ENCODE data around the gene CDK4. TPM values are rescaled to one million over a fixed set of nuclear protein-coding genes. Genes with fewer than 3 reads are reported as not detected.

Gene CDK4
- total and polyA plus RNA-seq, 4 donors: 28.1 to 69.1 (median 38.2) TPM

DNA sequence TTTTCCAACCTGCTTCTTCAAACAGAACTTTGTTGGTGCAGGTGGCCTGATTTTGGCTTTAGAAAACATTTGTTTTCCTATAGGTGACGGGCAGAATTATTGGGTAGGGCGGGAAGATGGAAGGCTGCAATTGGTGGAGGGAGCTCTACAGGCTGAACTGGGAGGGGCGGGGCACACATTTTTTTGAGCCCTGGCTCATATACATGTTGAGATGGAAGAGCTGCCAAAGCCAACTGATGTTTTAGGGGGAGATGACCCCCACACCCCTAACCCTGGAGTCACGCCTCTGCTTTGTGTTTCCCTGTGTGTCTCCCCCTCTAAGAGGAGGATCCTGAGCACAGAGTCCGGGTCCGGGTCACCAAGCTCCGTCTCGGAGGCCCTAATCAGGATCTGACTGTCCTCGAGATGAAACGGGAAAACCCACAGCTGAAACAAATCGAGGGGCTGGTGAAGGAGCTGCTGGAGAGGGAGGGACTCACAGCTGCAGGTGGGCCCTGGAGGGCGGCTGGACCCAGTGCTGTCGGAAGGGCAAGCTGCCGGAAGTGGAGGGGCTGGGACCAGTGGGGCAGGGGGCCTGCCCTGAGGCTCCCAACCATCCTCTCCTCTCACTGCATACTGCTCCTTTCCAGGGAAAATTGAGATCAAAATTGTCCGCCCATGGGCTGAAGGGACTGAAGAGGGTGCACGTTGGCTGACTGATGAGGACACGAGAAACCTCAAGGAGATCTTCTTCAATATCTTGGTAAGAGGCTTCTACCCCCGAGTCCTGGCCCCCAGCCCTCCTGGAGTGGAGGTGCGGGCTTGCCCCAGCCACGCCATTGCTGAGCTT, 32.1 kb downstream of the CDK4 start:
- Histone ChIP-seq H3K4me1 (ENCODE audit: control insufficient read depth in 4 of 4, insufficient read depth in 4 of 4, low read length in 3 of 4) (no peaks in the 10 kb centered on the region), H3K4me3 (ENCODE audit: low read depth in 1 of 3, low read length in 3 of 3) (no peak overlapping the region), H3K27ac (ENCODE audit: low read depth in 1 of 2, low read length in 2 of 2) (no peak overlapping the region), H3K27me3 (ENCODE audit: control insufficient read depth in 4 of 4, insufficient read depth in 4 of 4, low read length in 3 of 4) (no peaks in the 10 kb centered on the region), H3K9me3 (ENCODE audit: control insufficient read depth in 4 of 4, low read length in 3 of 4) (no peaks in the 10 kb centered on the region), H3K9ac (ENCODE audit: low read depth in 1 of 2, low read length in 2 of 2) (no peak overlapping the region), H3K36me3 (ENCODE audit: control insufficient read depth in 4 of 4, insufficient read depth in 3 of 4, low read depth in 1 of 4, low read length in 3 of 4) (peaks cover 14 to 60% (median 52%) of the 10 kb centered on the region in 4 donors)
- DNase-seq (ENCODE audit: low spot score): no peak
- TF ChIP-seq NR2F2 (IDR thresholded peaks at IDR 0.05): no peak
- TF ChIP-seq, protein P1, sequence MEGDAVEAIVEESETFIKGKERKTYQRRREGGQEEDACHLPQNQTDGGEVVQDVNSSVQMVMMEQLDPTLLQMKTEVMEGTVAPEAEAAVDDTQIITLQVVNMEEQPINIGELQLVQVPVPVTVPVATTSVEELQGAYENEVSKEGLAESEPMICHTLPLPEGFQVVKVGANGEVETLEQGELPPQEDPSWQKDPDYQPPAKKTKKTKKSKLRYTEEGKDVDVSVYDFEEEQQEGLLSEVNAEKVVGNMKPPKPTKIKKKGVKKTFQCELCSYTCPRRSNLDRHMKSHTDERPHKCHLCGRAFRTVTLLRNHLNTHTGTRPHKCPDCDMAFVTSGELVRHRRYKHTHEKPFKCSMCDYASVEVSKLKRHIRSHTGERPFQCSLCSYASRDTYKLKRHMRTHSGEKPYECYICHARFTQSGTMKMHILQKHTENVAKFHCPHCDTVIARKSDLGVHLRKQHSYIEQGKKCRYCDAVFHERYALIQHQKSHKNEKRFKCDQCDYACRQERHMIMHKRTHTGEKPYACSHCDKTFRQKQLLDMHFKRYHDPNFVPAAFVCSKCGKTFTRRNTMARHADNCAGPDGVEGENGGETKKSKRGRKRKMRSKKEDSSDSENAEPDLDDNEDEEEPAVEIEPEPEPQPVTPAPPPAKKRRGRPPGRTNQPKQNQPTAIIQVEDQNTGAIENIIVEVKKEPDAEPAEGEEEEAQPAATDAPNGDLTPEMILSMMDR (IDR thresholded peaks at IDR 0.05; ENCODE audit: low read depth, low read length, missing input control): no peak
- TF ChIP-seq, protein P2, sequence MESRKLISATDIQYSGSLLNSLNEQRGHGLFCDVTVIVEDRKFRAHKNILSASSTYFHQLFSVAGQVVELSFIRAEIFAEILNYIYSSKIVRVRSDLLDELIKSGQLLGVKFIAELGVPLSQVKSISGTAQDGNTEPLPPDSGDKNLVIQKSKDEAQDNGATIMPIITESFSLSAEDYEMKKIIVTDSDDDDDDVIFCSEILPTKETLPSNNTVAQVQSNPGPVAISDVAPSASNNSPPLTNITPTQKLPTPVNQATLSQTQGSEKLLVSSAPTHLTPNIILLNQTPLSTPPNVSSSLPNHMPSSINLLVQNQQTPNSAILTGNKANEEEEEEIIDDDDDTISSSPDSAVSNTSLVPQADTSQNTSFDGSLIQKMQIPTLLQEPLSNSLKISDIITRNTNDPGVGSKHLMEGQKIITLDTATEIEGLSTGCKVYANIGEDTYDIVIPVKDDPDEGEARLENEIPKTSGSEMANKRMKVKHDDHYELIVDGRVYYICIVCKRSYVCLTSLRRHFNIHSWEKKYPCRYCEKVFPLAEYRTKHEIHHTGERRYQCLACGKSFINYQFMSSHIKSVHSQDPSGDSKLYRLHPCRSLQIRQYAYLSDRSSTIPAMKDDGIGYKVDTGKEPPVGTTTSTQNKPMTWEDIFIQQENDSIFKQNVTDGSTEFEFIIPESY (IDR thresholded peaks at IDR 0.05): no peak
- no peak for TF ChIP-seq RAD21 (IDR thresholded peaks at IDR 0.05)
- no peak for TF ChIP-seq YY1 (IDR thresholded peaks at IDR 0.05)
- 96% methylated on average over 20 of the region's 20 CpGs for WGBS

DNA sequence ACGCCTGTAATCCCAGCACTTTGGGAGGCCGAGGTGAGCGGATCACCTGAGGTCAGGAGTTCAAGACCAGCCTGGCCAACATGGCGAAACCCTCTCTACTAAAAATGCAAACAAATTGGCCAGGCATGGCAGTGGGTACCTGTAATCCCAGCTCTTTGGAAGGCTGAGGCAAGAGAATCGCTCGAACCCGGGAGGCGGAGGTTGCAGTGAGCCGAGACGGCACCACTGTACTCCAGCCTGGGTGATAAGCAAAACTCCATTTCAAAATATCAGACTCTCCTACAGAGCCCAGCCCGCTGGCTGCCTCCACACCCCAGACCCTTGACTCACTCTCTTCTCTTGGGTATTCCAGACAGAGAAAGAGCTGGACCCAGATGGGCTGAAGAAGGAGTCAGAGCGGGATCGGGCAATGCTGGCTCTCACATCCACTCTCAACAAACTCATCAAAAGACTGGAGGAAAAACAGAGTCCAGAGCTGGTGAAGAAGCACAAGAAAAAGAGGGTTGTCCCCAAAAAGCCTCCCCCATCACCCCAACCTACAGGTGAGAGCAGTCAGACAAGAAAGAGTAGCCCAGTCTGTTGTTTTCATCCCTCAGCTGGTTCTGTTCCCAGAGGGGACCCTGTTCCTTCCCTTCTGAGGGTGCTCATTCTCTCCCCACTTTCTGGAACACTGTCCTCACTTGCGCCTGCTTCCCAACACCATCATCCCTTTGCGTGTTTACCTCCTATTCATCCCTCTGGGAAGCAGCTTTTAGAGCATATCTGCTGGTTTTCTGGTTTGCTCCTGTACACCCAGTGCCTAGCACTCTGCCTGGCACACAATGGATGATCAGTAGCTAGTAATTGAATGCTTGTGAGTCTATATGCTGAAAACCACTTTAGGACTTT, 33.2 kb downstream of the CDK4 start:
- DNase-seq (ENCODE audit: low spot score): no peak
- Histone ChIP-seq H3K9ac (ENCODE audit: low read depth in 1 of 2, low read length in 2 of 2) (no peak overlapping the region), H3K9me3 (ENCODE audit: control insufficient read depth in 4 of 4, low read length in 3 of 4) (no peaks in the 10 kb centered on the region), H3K27me3 (ENCODE audit: control insufficient read depth in 4 of 4, insufficient read depth in 4 of 4, low read length in 3 of 4) (no peaks in the 10 kb centered on the region), H3K36me3 (ENCODE audit: control insufficient read depth in 4 of 4, insufficient read depth in 3 of 4, low read depth in 1 of 4, low read length in 3 of 4) (peaks cover 14 to 64% (median 52%) of the 10 kb centered on the region in 4 donors), H3K4me3 (ENCODE audit: low read depth in 1 of 3, low read length in 3 of 3) (no peak overlapping the region), H3K27ac (ENCODE audit: low read depth in 1 of 2, low read length in 2 of 2) (no peak overlapping the region), H3K4me1 (ENCODE audit: control insufficient read depth in 4 of 4, insufficient read depth in 4 of 4, low read length in 3 of 4) (no peaks in the 10 kb centered on the region)
- 97% methylated on average over 15 of the region's 15 CpGs for WGBS
- no peak for TF ChIP-seq RAD21 (IDR thresholded peaks at IDR 0.05)
- TF ChIP-seq YY1 (IDR thresholded peaks at IDR 0.05): no peak
- TF ChIP-seq HNF4G (IDR thresholded peaks at IDR 0.05): no peak
- TF ChIP-seq RXRA (IDR thresholded peaks at IDR 0.05): no peak
- TF ChIP-seq, protein P2 (IDR thresholded peaks at IDR 0.05): no peak
- no peak for TF ChIP-seq SP1 (IDR thresholded peaks at IDR 0.05)
- TF ChIP-seq NR2F2 (IDR thresholded peaks at IDR 0.05): no peak
- TF ChIP-seq FOXA1 (IDR thresholded peaks at IDR 0.05): no peak
- TF ChIP-seq, protein P3, sequence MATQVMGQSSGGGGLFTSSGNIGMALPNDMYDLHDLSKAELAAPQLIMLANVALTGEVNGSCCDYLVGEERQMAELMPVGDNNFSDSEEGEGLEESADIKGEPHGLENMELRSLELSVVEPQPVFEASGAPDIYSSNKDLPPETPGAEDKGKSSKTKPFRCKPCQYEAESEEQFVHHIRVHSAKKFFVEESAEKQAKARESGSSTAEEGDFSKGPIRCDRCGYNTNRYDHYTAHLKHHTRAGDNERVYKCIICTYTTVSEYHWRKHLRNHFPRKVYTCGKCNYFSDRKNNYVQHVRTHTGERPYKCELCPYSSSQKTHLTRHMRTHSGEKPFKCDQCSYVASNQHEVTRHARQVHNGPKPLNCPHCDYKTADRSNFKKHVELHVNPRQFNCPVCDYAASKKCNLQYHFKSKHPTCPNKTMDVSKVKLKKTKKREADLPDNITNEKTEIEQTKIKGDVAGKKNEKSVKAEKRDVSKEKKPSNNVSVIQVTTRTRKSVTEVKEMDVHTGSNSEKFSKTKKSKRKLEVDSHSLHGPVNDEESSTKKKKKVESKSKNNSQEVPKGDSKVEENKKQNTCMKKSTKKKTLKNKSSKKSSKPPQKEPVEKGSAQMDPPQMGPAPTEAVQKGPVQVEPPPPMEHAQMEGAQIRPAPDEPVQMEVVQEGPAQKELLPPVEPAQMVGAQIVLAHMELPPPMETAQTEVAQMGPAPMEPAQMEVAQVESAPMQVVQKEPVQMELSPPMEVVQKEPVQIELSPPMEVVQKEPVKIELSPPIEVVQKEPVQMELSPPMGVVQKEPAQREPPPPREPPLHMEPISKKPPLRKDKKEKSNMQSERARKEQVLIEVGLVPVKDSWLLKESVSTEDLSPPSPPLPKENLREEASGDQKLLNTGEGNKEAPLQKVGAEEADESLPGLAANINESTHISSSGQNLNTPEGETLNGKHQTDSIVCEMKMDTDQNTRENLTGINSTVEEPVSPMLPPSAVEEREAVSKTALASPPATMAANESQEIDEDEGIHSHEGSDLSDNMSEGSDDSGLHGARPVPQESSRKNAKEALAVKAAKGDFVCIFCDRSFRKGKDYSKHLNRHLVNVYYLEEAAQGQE (IDR thresholded peaks at IDR 0.05): no peak
- TF ChIP-seq, protein P4, sequence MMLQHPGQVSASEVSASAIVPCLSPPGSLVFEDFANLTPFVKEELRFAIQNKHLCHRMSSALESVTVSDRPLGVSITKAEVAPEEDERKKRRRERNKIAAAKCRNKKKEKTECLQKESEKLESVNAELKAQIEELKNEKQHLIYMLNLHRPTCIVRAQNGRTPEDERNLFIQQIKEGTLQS (IDR thresholded peaks at IDR 0.05): no peak
- no peak for TF ChIP-seq EGR1 (IDR thresholded peaks at IDR 0.05; ENCODE audit: low read depth in 2 of 2)
